Prostate gland (tissue), 2 donors: ENCODE results near the gene HADH. TPM values are rescaled to one million over a fixed set of nuclear protein-coding genes. Genes with fewer than 3 reads are reported as not detected.

Source experiments
- DNase-seq: peaks from one replicate; pipeline ENCODE4 v3.0.0-alpha.2; 2019; ENCODE audit warnings: low spot score
- H3K27ac ChIP-seq, 2 donors: fragments of 200-600 bp; sonication (generic); 2 replicates each; pipeline ENCODE4 v1.5.1; 2017 to 2019
- H3K27me3 ChIP-seq: fragments of 200-600 bp; sonication (generic); replicated peaks from 2 replicates; pipeline ENCODE4 v1.5.1; 2019; ENCODE audit not compliant: insufficient read depth
- H3K36me3 ChIP-seq, 2 donors: fragments of 200-600 bp; sonication (generic); 1 replicate in 1 of 2; 2 replicates in 1 of 2; pipeline versions ENCODE4 v1.5.1 to v1.8.1; 2017 to 2019
- H3K4me1 ChIP-seq: fragments of 200-600 bp; sonication (generic); replicated peaks from 2 replicates; pipeline ENCODE4 v1.5.1; 2019
- H3K4me3 ChIP-seq, 2 donors: fragments of 200-600 bp; sonication (generic); 2 replicates each; pipeline ENCODE4 v1.5.1; 2017 to 2019
- H3K9me3 ChIP-seq: fragments of 200-600 bp; sonication (generic); 2 replicates; pipeline ENCODE4 v1.5.1; 2017
- POLR2A ChIP-seq: fragments of 450-650 bp; IDR thresholded peaks from one replicate; pipeline ENCODE4 v1.6.1; 2016; ENCODE audit warnings: antibody characterized with exemption, mild to moderate bottlenecking
- POLR2AphosphoS5 ChIP-seq: sonication (generic); formaldehyde crosslinking; IDR thresholded peaks from one replicate; pipeline ENCODE4 v1.6.1; 2017; ENCODE audit warnings: antibody characterized with exemption
- WGBS: methylation state at CpG from one replicate; pipeline ENCODE4 v1.1.5; 2018; 5-methylcytosine and 5-hydroxymethylcytosine counted together
- intact Hi-C: fragments of 100-400 bp; cut with DNase I; formaldehyde crosslinking; loops from one replicate; pipeline ENCODE4 v1.14.2; 2022
- total RNA-seq, 2 donors: library from RNA; depleted of rRNA; stranded (reverse); fragments of >200 nt; gene quantifications; one replicate each; pipeline ENCODE4 v1.1.0, GENCODE V29; 2016
- TF ChIP-seq, protein P1 (sequence below), 4 experiments: fragments of 200-600 bp in 2 of 4; fragments of 450-650 bp in 2 of 4; sonication (generic) in 2 of 4; IDR thresholded peaks; 1 replicate in 3 of 4; 2 replicates in 1 of 4; pipeline ENCODE4 v1.5.1; 2016 to 2019; ENCODE audit warnings: antibody characterized with exemption in 4 of 4, mild to moderate bottlenecking in 2 of 4, moderate library complexity in 2 of 4

HADH gene
- total RNA-seq, 2 donors from 2014 or later, result 69.0 to 75.2 TPM

DNA sequence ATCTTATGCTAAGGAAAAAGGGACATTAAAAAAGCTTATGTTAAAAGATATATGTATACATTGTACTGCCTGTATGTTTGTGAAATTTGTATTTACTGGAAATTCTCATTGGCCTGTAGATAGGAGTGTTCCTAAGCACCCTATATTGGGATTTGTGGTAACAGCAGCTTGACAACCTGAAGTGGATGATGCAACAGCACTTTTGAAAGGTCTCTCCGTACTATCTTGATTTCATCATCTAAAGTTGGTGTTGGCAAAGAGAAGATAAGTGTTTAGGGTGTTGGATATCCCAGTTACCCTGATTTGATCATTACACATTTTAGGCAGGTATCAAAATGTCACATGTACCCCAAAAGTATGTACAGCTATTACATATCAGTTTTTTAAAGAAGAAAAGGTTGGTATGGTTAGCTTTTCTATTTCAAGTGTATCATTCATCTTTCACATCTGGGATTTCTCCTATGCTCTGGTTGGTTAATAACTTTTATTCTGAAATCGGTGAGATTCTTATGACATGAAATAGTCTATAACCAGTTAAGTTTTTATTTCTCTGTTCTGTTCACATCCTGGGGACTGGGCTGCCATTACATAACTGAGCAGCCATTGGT, 10.3 kb downstream of the HADH start:
- Histone ChIP-seq H3K27me3 (no peaks in the 10 kb centered on the region), H3K36me3 (no peaks in the 10 kb centered on the region), H3K27ac (no peak overlapping the region), H3K9me3 (no peaks in the 10 kb centered on the region), H3K4me3 (no peak overlapping the region), H3K4me1 (no peaks in the 10 kb centered on the region)
- intact Hi-C loops, result loop anchor here (10.0 kb wide), 1 partner anchor 175 kb away; the partner anchor contains the start of gene SGMS2
- 95% methylated on average over 2 of the region's 2 CpGs for WGBS
- TF ChIP-seq POLR2A (no peak), POLR2AphosphoS5 (no peak)
- TF ChIP-seq, protein P1, sequence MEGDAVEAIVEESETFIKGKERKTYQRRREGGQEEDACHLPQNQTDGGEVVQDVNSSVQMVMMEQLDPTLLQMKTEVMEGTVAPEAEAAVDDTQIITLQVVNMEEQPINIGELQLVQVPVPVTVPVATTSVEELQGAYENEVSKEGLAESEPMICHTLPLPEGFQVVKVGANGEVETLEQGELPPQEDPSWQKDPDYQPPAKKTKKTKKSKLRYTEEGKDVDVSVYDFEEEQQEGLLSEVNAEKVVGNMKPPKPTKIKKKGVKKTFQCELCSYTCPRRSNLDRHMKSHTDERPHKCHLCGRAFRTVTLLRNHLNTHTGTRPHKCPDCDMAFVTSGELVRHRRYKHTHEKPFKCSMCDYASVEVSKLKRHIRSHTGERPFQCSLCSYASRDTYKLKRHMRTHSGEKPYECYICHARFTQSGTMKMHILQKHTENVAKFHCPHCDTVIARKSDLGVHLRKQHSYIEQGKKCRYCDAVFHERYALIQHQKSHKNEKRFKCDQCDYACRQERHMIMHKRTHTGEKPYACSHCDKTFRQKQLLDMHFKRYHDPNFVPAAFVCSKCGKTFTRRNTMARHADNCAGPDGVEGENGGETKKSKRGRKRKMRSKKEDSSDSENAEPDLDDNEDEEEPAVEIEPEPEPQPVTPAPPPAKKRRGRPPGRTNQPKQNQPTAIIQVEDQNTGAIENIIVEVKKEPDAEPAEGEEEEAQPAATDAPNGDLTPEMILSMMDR (IDR thresholded peaks at IDR 0.05), result no peak
- no peak for DNase-seq

DNA sequence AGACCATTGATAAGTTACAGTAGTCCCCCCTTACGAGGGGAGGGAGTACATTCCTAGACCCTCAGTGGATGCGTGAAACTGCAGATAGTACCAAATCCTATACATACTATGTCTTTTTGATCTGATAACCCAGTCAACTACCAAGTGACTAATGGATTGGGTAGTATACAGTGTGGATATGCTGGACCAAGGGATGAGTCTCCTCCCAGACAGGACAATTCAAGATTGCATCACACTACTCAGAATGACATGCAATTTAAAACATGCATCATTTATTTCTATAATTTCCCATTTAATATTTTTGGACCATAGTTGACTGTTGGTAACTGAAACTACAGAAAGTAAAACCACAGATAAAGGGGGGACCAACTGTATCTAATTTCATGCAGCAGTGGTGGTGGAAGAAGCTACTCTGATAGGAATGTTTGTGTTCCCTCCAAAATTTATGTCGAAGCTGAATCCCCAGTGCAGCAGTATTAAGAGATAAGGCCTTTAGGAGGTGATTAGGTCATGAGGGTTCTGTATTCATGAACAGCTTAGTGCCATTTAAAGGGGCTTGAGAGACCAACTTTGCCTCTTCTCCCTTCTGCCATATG, 11.9 kb downstream of the HADH start:
- no peak overlapping the region for H3K4me3 ChIP-seq
- no peaks in the 10 kb centered on the region for H3K4me1 ChIP-seq
- no peaks in the 10 kb centered on the region for H3K9me3 ChIP-seq
- no peak for TF ChIP-seq POLR2AphosphoS5
- TF ChIP-seq, protein P1 (IDR thresholded peaks at IDR 0.05), result no peak
- no peak for TF ChIP-seq POLR2A
- WGBS, result 94% methylated on average over 3 of the region's 3 CpGs
- no peaks in the 10 kb centered on the region for H3K36me3 ChIP-seq
- no peak overlapping the region for H3K27ac ChIP-seq
- no peaks in the 10 kb centered on the region for H3K27me3 ChIP-seq
- DNase-seq, result no peak
- intact Hi-C loops, result no loop called here

DNA sequence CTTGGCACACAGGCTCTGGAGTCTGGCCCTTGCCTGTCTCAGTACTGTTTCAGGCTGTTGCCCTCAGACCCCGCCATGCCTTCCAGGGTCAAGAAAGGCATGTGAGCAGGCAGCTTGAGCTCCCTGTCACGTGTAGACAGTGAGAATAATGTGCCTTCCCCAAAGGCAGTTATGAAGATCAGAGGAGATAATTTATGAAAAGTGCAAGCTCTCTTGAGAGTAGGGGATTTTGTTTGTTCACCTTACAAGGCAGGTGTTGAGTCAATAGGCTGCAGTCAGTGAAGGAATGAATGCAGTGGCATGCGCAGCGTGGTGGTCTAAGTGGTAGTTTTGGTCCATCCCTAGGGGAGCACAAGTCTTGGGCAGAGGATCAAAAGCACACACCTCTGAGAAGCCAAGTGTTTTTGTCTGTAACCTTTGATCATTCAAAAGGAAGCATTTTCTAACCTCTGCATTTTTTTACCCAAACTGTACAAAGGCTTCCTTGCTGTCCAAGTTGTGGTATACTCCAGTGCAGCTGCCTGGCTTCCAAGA, 14.4 kb downstream of the HADH start:
- H3K4me3 ChIP-seq, result no peak overlapping the region
- DNase-seq, result no peak
- no peaks in the 10 kb centered on the region for H3K36me3 ChIP-seq
- no peaks in the 10 kb centered on the region for H3K9me3 ChIP-seq
- no peak overlapping the region for H3K27ac ChIP-seq
- TF ChIP-seq POLR2AphosphoS5, result no peak
- TF ChIP-seq, protein P1 (IDR thresholded peaks at IDR 0.05), result no peak
- no peak for TF ChIP-seq POLR2A
- no peaks in the 10 kb centered on the region for H3K4me1 ChIP-seq
- 63% methylated on average over 4 of the region's 4 CpGs for WGBS
- H3K27me3 ChIP-seq, result no peaks in the 10 kb centered on the region
- intact Hi-C loops, result no loop called here

DNA sequence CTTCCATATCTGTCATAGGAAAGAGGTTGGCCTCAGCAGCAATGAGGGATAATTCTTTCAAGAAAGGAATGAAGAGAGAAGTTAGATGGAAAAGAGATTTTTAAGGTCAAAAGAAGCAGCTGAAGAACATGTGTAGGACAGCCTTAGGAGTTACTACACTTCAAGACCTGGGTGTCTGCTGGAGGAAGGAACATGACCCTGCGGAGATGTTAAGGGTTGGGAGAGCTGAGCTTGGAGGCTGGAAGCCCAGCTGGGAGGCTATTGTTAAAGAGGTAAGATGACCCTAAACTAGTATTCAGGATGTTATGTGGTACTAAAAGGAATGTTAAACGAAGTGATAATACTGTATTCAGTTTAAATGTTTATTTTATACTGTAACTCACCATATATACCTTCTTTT, 15.0 kb downstream of the HADH start:
- no peak for TF ChIP-seq POLR2A
- TF ChIP-seq, protein P1 (IDR thresholded peaks at IDR 0.05), result no peak
- no peak for TF ChIP-seq POLR2AphosphoS5
- WGBS, result 71% methylated on average over 2 of the region's 2 CpGs

DNA sequence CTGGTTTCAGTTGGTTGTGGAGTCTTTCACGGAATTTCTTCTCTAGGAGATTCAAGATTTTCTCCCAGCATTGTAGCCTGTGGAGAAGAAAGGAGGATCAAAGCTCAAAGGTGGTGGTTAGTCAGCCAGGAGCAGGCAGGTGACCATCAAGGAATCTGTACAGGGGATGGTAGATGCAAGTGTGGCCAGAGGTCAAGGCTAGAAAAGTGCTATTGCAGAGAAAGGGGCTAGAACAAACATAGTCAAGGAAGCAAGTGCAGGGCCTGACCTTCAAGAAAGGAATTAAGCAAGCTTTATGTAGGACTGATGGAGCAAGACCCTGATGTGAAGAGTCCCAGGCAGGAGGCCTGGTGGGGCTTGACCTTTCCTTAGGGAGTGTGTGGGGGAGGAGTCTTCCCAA, 16.1 kb downstream of the HADH start:
- WGBS, result 95% methylated on average over 1 of the region's 1 CpG
- H3K27me3 ChIP-seq, result no peaks in the 10 kb centered on the region
- H3K9me3 ChIP-seq, result no peaks in the 10 kb centered on the region
- H3K36me3 ChIP-seq, result no peaks in the 10 kb centered on the region
- H3K4me1 ChIP-seq, result no peaks in the 10 kb centered on the region
- no peak overlapping the region for H3K27ac ChIP-seq
- DNase-seq, result no peak
- no peak overlapping the region for H3K4me3 ChIP-seq
- TF ChIP-seq POLR2AphosphoS5, result no peak
- intact Hi-C loops, result no loop called here

More for the DNA sequence above, 15.0 kb downstream of the HADH start:
- Histone ChIP-seq H3K36me3 (no peaks in the 10 kb centered on the region), H3K9me3 (no peaks in the 10 kb centered on the region), H3K4me3 (no peak overlapping the region), H3K27ac (no peak overlapping the region), H3K27me3 (no peaks in the 10 kb centered on the region), H3K4me1 (no peaks in the 10 kb centered on the region)
- intact Hi-C loops, result no loop called here
- DNase-seq, result no peak
